BLaER1 treated with 17β-estradiol and CSF1 and Interleukin-3, amounts not matched to agents 10 nM and 100 nM (cell line): ENCODE results near the gene MICAL3.

ENCODE experiments used
- H3K27ac ChIP-seq, 11 experiments: shearing (Covaris generic); formaldehyde crosslinking; 2 replicates each; pipeline ENCODE4 v1.8.1; 2022
- H3K27me3 ChIP-seq, 11 experiments: shearing (Covaris generic); formaldehyde crosslinking; 2 replicates each; pipeline ENCODE4 v1.8.1; 2022
- H3K36me3 ChIP-seq, 11 experiments: shearing (Covaris generic); formaldehyde crosslinking; 2 replicates each; pipeline ENCODE4 v1.8.1; 2022
- H3K4me1 ChIP-seq, 10 experiments: shearing (Covaris generic); formaldehyde crosslinking; 2 replicates each; pipeline ENCODE4 v1.8.1; 2022
- H3K4me2 ChIP-seq, 11 experiments: shearing (Covaris generic); formaldehyde crosslinking; 2 replicates each; pipeline ENCODE4 v1.8.1; 2022
- H3K4me3 ChIP-seq, 10 experiments: shearing (Covaris generic); formaldehyde crosslinking; 2 replicates each; pipeline ENCODE4 v1.8.1; 2022
- H3K9ac ChIP-seq, 11 experiments: shearing (Covaris generic); formaldehyde crosslinking; 2 replicates each; pipeline ENCODE4 v1.8.1; 2022
- H3K9me3 ChIP-seq, 11 experiments: shearing (Covaris generic); formaldehyde crosslinking; replicated peaks in 1 of 11; 2 replicates each; pipeline ENCODE4 v1.8.1; 2022
- H4K20me1 ChIP-seq, 11 experiments: shearing (Covaris generic); formaldehyde crosslinking; 2 replicates each; pipeline ENCODE4 v1.8.1; 2022
- Cebpa-rat ChIP-seq, 11 experiments: shearing (Covaris generic); IDR thresholded peaks; 2 replicates each; pipeline ENCODE4 v1.8.1; 2022

The MICAL3 gene

DNA sequence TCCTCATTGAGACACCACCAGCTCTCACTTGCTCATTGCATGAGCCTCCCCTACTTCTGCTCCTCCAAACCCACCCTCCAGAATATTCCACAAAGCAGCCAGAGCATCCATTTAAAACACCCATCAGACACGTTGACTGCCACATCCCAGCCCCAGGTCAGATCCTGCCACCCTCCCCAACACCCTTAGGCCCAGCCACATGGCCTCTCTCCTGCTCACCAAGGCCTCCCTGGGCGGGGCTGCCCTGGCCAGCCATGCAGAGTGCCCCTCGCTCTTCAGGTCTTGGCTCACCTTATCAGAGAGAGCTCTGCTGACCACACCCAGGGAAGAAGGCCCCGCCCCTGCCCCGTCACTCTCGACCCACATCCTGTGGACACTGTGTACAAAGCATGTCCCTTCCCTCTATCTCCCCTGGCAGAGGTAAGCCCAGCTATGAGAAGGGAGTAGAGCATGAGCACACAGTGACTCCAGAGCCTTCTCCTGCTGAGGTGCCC is 106.8 kb downstream of the MICAL3 start:
- H3K4me2 ChIP-seq: peak overlapping the region in 2 of 11 experiments; percentile 18 to 26; a peak in 4 of 22 replicates

DNA sequence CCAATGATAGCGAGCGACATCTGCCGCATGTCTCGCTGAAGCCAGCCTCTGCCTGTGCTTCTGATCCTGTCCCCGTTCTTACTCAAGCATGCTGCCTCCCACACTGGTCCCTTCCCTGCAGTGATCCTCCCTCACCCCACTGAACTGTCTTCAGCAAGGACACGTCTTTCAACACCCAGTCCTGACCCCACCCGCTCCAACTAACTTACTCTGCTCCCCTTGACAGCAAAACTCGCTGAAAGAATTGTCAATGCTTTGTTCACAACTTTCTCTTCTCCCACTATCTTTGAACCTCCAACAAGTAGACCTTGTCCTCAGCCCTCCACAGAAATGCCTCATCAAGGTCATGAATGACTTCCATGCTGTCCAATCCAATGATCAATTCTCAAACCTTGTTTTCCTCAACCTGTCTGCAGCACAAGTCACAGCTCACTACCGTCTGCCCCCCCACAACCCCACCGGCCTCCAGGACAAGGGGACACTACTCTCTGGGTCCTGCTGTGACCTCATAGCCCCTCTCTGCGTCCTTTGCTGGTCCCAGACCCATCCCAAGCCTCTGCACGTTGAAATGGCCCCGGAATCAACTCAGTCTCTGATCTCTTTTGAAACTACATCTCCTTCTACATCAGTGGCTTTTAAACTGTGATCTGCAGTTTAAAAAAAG is 108.0 kb downstream of the MICAL3 start:
- Histone ChIP-seq H3K27me3 (no peaks in the 10 kb centered on the region), H3K4me2 (no peak overlapping the region), H3K27ac (no peak overlapping the region), H3K9ac (no peak overlapping the region), H3K4me3 (no peak overlapping the region), H3K4me1 (peaks cover 4 to 37% (median 23%) of the 10 kb centered on the region in 10 experiments), H3K36me3 (peaks cover 0 to 13% (median 0%) of the 10 kb centered on the region in 11 experiments; a peak in 2 of 22 replicates), H4K20me1 (peaks cover 0 to 96% (median 74%) of the 10 kb centered on the region in 11 experiments; a peak in 17 of 22 replicates), H3K9me3 (peaks cover 0 to 6% (median 0%) of the 10 kb centered on the region in 11 experiments; a peak in 1 of 22 replicates)
- TF ChIP-seq Cebpa-rat (IDR thresholded peaks at IDR 0.05): no peak

More for the DNA sequence above, 106.8 kb downstream of the MICAL3 start:
- Histone ChIP-seq H3K36me3 (peaks cover 0 to 13% (median 0%) of the 10 kb centered on the region in 11 experiments; a peak in 2 of 22 replicates), H3K27me3 (no peaks in the 10 kb centered on the region), H3K9ac (no peak overlapping the region), H3K4me3 (no peak overlapping the region), H3K27ac (no peak overlapping the region), H4K20me1 (peaks cover 0 to 100% (median 77%) of the 10 kb centered on the region in 11 experiments; a peak in 17 of 22 replicates), H3K4me1 (peaks cover 0 to 31% (median 17%) of the 10 kb centered on the region in 10 experiments; a peak in 16 of 20 replicates), H3K9me3 (peaks cover 0 to 6% (median 0%) of the 10 kb centered on the region in 11 experiments; a peak in 1 of 22 replicates)
- no peak for TF ChIP-seq Cebpa-rat (IDR thresholded peaks at IDR 0.05)

GRCh38 chr22:17915676-17916075 is 108.7 kb downstream of the MICAL3 start:
- Histone ChIP-seq H3K4me2 (no peak overlapping the region), H3K36me3 (peaks cover 0 to 13% (median 0%) of the 10 kb centered on the region in 11 experiments; a peak in 2 of 22 replicates), H3K4me1 (peaks cover 10 to 43% (median 30%) of the 10 kb centered on the region in 10 experiments), H3K27ac (no peak overlapping the region), H3K27me3 (no peaks in the 10 kb centered on the region), H3K9me3 (peaks cover 0 to 6% (median 0%) of the 10 kb centered on the region in 11 experiments; a peak in 1 of 22 replicates), H3K4me3 (no peak overlapping the region), H3K9ac (no peak overlapping the region), H4K20me1 (peaks cover 0 to 96% (median 74%) of the 10 kb centered on the region in 11 experiments; a peak in 18 of 22 replicates)
- TF ChIP-seq Cebpa-rat (IDR thresholded peaks at IDR 0.05): no peak

- no peak overlapping the region for H3K9ac ChIP-seq
- H3K27me3 ChIP-seq: no peaks in the 10 kb centered on the region
- peaks cover 0 to 13% (median 0%) of the 10 kb centered on the region in 11 experiments; a peak in 2 of 22 replicates for H3K36me3 ChIP-seq
- no peak overlapping the region for H3K4me3 ChIP-seq
- peaks cover 0 to 6% (median 0%) of the 10 kb centered on the region in 11 experiments; a peak in 1 of 22 replicates for H3K9me3 ChIP-seq
- no peak for TF ChIP-seq Cebpa-rat (IDR thresholded peaks at IDR 0.05)
- peaks cover 0 to 96% (median 75%) of the 10 kb centered on the region in 11 experiments; a peak in 18 of 22 replicates for H4K20me1 ChIP-seq
- H3K4me2 ChIP-seq: no peak overlapping the region
- H3K27ac ChIP-seq: no peak overlapping the region
- peaks cover 15 to 43% (median 32%) of the 10 kb centered on the region in 10 experiments for H3K4me1 ChIP-seq
Observed at GRCh38 chr22:17915188-17915587, 109.2 kb downstream of the MICAL3 start.

DNA sequence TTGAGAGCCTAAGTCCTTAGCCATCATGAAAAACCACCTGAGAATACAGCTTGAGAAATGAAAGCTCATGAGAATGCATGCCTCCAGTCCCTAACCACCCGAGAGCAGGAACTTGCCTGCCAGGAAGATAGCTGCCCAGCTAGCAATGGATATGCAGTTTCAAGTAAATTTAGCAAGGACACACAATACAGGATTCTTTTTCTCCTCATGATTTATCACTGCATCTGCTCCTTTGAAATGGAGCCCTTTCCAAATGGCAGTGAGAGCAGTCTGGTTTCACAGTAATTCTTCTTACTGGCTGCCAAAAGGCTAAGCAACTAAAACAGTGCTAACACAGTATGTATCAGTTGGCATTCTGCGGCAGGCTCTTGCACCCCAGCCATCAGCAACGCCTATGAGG is 109.9 kb downstream of the MICAL3 start:
- Histone ChIP-seq H3K4me1 (peaks cover 15 to 43% (median 27%) of the 10 kb centered on the region in 10 experiments), H3K9me3 (peaks cover 0 to 6% (median 0%) of the 10 kb centered on the region in 11 experiments; a peak in 1 of 22 replicates), H4K20me1 (peaks cover 0 to 96% (median 75%) of the 10 kb centered on the region in 11 experiments; a peak in 18 of 22 replicates), H3K27ac (no peak overlapping the region), H3K4me2 (no peak overlapping the region), H3K4me3 (no peak overlapping the region), H3K27me3 (no peaks in the 10 kb centered on the region), H3K9ac (no peak overlapping the region), H3K36me3 (peaks cover 0 to 13% (median 0%) of the 10 kb centered on the region in 11 experiments; a peak in 2 of 22 replicates)
- TF ChIP-seq Cebpa-rat (IDR thresholded peaks at IDR 0.05): no peak

- H3K9ac ChIP-seq: no peak overlapping the region
- peaks cover 0 to 6% (median 0%) of the 10 kb centered on the region in 11 experiments; a peak in 1 of 22 replicates for H3K9me3 ChIP-seq
- no peak overlapping the region for H3K4me3 ChIP-seq
- no peak overlapping the region for H3K27ac ChIP-seq
- H3K4me1 ChIP-seq: peaks cover 15 to 37% (median 25%) of the 10 kb centered on the region in 10 experiments
- H3K27me3 ChIP-seq: no peaks in the 10 kb centered on the region
- H3K4me2 ChIP-seq: no peak overlapping the region
- H3K36me3 ChIP-seq: peaks cover 0 to 13% (median 0%) of the 10 kb centered on the region in 11 experiments; a peak in 2 of 22 replicates
- TF ChIP-seq Cebpa-rat (IDR thresholded peaks at IDR 0.05): no peak
- H4K20me1 ChIP-seq: peaks cover 0 to 96% (median 75%) of the 10 kb centered on the region in 11 experiments; a peak in 18 of 22 replicates
Observed at GRCh38 chr22:17913801-17914347, 110.5 kb downstream of the MICAL3 start.

GRCh38 chr22:17912945-17913721 is 111.2 kb downstream of the MICAL3 start:
- no peak overlapping the region for H3K4me2 ChIP-seq
- no peak overlapping the region for H3K27ac ChIP-seq
- H3K9ac ChIP-seq: no peak overlapping the region
- H4K20me1 ChIP-seq: peaks cover 0 to 96% (median 72%) of the 10 kb centered on the region in 11 experiments; a peak in 18 of 22 replicates
- no peaks in the 10 kb centered on the region for H3K27me3 ChIP-seq
- H3K9me3 ChIP-seq: peaks cover 0 to 6% (median 0%) of the 10 kb centered on the region in 11 experiments; a peak in 1 of 22 replicates
- H3K4me3 ChIP-seq: no peak overlapping the region
- peaks cover 0 to 13% (median 0%) of the 10 kb centered on the region in 11 experiments; a peak in 2 of 22 replicates for H3K36me3 ChIP-seq
- TF ChIP-seq Cebpa-rat (IDR thresholded peaks at IDR 0.05): no peak
- peaks cover 15 to 32% (median 24%) of the 10 kb centered on the region in 10 experiments for H3K4me1 ChIP-seq

DNA sequence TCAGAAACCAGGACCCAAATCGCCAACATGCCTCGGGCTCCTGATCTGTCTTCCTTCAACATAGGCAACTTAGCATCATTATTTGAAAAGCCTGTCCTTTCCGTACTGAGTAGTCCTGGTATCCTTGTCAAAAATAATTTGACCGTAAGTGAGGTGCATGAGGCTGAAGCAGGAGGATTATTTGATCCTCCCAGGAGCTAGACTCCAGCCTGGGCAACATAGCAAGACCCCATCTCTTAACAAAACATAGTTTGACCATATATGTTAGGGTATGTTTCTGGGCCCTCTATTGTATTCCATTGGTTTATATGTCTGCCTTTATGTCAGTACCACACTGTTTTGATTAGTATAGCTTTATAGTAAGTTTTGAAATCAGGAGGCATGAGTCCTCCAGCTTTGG is 112.5 kb downstream of the MICAL3 start:
- Histone ChIP-seq H4K20me1 (peaks cover 0 to 96% (median 65%) of the 10 kb centered on the region in 11 experiments; a peak in 18 of 22 replicates), H3K9me3 (peaks cover 0 to 6% (median 0%) of the 10 kb centered on the region in 11 experiments; a peak in 1 of 22 replicates), H3K4me1 (peaks cover 15 to 27% (median 20%) of the 10 kb centered on the region in 10 experiments), H3K36me3 (peaks cover 0 to 18% (median 5%) of the 10 kb centered on the region in 11 experiments; a peak in 12 of 22 replicates), H3K27me3 (no peaks in the 10 kb centered on the region), H3K9ac (no peak overlapping the region), H3K4me3 (no peak overlapping the region), H3K27ac (no peak overlapping the region), H3K4me2 (peak overlapping the region; percentile 45 to 74 (median 66); a peak in 16 of 22 replicates)
- no peak for TF ChIP-seq Cebpa-rat (IDR thresholded peaks at IDR 0.05)
